HepG2 (cell line): ENCODE results near the gene PIGO. TPM values are rescaled to one million over a fixed set of nuclear protein-coding genes. Genes with fewer than 3 reads are reported as not detected.

Source experiments
- ATAC-seq: fragments of 200-7000 bp; cut with Tn5 transposase; 3 replicates; pipeline ENCODE4 v1.9.1; 2020; ENCODE audit warnings: mild to moderate bottlenecking, moderate library complexity
- BruUV-seq: library from RNA; stranded (reverse); fragments of 400-500 nt; replicated peaks from 2 replicates; lab custom pipeline; 2021; lab: Mats Ljungman, UMichigan
- CTCF ChIA-PET: fragments of 300-600 bp; formaldehyde crosslinking; extraction: SDS; loops from one replicate; lab custom pipeline; 2021; ENCODE audit warnings: low total read pairs, inconsistent platforms, low intra/inter-chr PET ratio; lab: Yijun Ruan, JAX
- POLR2A ChIA-PET: fragments of 350-600 bp; sonication (Branson Sonifier 250); formaldehyde crosslinking; loops from one replicate; lab custom pipeline; 2020; ENCODE audit warnings: antibody characterized with exemption, inconsistent platforms; lab: Yijun Ruan, JAX
- DNase-seq: peaks from one replicate; pipeline ENCODE4 v3.0.0-alpha.2; 2015; ENCODE audit warnings: low spot score
- FAIRE-seq: peaks from 3 replicates; lab custom pipeline; 2011; peaks lifted over from hg19 to GRCh38; lab: Jason Lieb, UNC
- H2AFZ ChIP-seq: one replicate; pipeline ENCODE4 v1.6.1; 2011; ENCODE audit warnings: low read length, inconsistent platforms
- H3K27ac ChIP-seq: fragments of 300-600 bp; 3 replicates; pipeline ENCODE4 v1.8.0; 2011; ENCODE audit warnings: mixed run types, mild to moderate bottlenecking, mixed read lengths, low read length, inconsistent platforms; ENCODE audit not compliant: insufficient read depth; ENCODE audit errors: extremely low read length
- H3K27me3 ChIP-seq, 2 experiments: fragments of 200-600 bp in 1 of 2; 2 replicates in 1 of 2; 3 replicates in 1 of 2; pipeline versions ENCODE4 v1.6.0 to v1.8.0; 2011; ENCODE audit warnings: low read length in 2 of 2, mild to moderate bottlenecking in 2 of 2, moderate library complexity in 2 of 2, inconsistent platforms in 1 of 2; ENCODE audit not compliant: insufficient read depth in 2 of 2, control insufficient read depth in 1 of 2
- H3K36me3 ChIP-seq, 2 experiments: fragments of 200-600 bp in 1 of 2; replicated peaks in 1 of 2; 2 replicates in 1 of 2; 3 replicates in 1 of 2; pipeline versions ENCODE4 v1.5.1 to v1.8.0; 2011; ENCODE audit warnings: low read length in 2 of 2, inconsistent platforms in 1 of 2; ENCODE audit not compliant: insufficient read depth in 2 of 2, control insufficient read depth in 1 of 2
- H3K4me1 ChIP-seq: 2 replicates; pipeline ENCODE4 v1.5.1; 2012; ENCODE audit warnings: low read length, inconsistent platforms; ENCODE audit not compliant: insufficient read depth
- H3K4me2 ChIP-seq: 2 replicates; pipeline ENCODE4 v1.6.0; 2011; ENCODE audit warnings: low read depth, low read length, inconsistent platforms
- H3K4me3 ChIP-seq, 3 experiments: fragments of 200-600 bp in 1 of 3; sonication (generic), shearing (Covaris generic) in 1 of 3; replicated peaks in 1 of 3; 2 replicates each; pipeline ENCODE4 v1.5.1; 2011 to 2016; ENCODE audit warnings: low read length in 3 of 3, inconsistent platforms in 2 of 3, low read depth in 2 of 3, mild to moderate bottlenecking in 2 of 3, control low read depth in 1 of 3, mixed read lengths in 1 of 3; ENCODE audit not compliant: insufficient read depth in 1 of 3
- H3K79me2 ChIP-seq: one replicate; pipeline ENCODE4 v1.6.1; 2011; ENCODE audit warnings: low read length, inconsistent platforms; ENCODE audit not compliant: insufficient read depth
- H3K9ac ChIP-seq: 2 replicates; pipeline ENCODE4 v1.6.0; 2011; ENCODE audit warnings: mild to moderate bottlenecking, low read depth, low read length, inconsistent platforms; ENCODE audit not compliant: insufficient read depth
- H3K9me3 ChIP-seq: 2 replicates; pipeline ENCODE4 v1.5.1; 2012; ENCODE audit warnings: mild to moderate bottlenecking, low read length
- H4K20me1 ChIP-seq: 2 replicates; pipeline ENCODE4 v1.6.0; 2011; ENCODE audit warnings: inconsistent platforms, mild to moderate bottlenecking, low read length, moderate library complexity; ENCODE audit not compliant: insufficient read depth
- CBFB ChIP-seq: sonication (generic); formaldehyde crosslinking; IDR thresholded peaks from 2 replicates; pipeline ENCODE4 v1.4.0; 2020; ENCODE audit warnings: missing genetic modification reagents
- HMGA1 ChIP-seq: sonication (generic); formaldehyde crosslinking; conservative IDR thresholded peaks from 2 replicates; pipeline ENCODE4 v1.4.0; 2020; ENCODE audit warnings: missing genetic modification reagents
- NFE2L1 ChIP-seq: sonication (generic); formaldehyde crosslinking; IDR thresholded peaks from 2 replicates; pipeline ENCODE4 v1.4.0; 2020; ENCODE audit warnings: missing genetic modification reagents, mild to moderate bottlenecking, borderline replicate concordance
- POGZ ChIP-seq: sonication (generic); formaldehyde crosslinking; IDR thresholded peaks from 2 replicates; pipeline ENCODE4 v1.4.0; 2020; ENCODE audit warnings: mild to moderate bottlenecking, missing genetic modification reagents
- RARA ChIP-seq: IDR thresholded peaks from 2 replicates; pipeline ENCODE4 v1.6.1; 2016; ENCODE audit warnings: missing genetic modification reagents, missing compliant biosample characterization
- SMYD3 ChIP-seq: sonication (generic); formaldehyde crosslinking; IDR thresholded peaks from 2 replicates; pipeline ENCODE4 v1.8.1; 2023; ENCODE audit warnings: mild to moderate bottlenecking, missing genetic modification reagents
- SP1 ChIP-seq, 2 experiments: fragments of 450-650 bp in 1 of 2; sonication (generic) in 1 of 2; formaldehyde crosslinking in 1 of 2; IDR thresholded peaks; 2 replicates each; pipeline versions ENCODE4 v1.4.0 to v1.6.1; 2016 to 2020; ENCODE audit warnings: missing genetic modification reagents in 1 of 2
- ZNF337 ChIP-seq: sonication (generic); formaldehyde crosslinking; IDR thresholded peaks from 2 replicates; pipeline ENCODE4 v1.5.1; 2020; ENCODE audit warnings: missing genetic modification reagents, low read depth, mild to moderate bottlenecking, borderline replicate concordance
- ZNF383 ChIP-seq: sonication (generic); formaldehyde crosslinking; IDR thresholded peaks from 2 replicates; pipeline ENCODE4 v1.4.0; 2020; ENCODE audit warnings: missing genetic modification reagents, mild to moderate bottlenecking, borderline replicate concordance
- ZNF558 ChIP-seq: sonication (generic); formaldehyde crosslinking; IDR thresholded peaks from 2 replicates; pipeline ENCODE4 v1.9.0; 2022; ENCODE audit warnings: mild to moderate bottlenecking, missing genetic modification reagents, borderline replicate concordance
- ZNF775 ChIP-seq: sonication (generic); formaldehyde crosslinking; IDR thresholded peaks from 2 replicates; pipeline ENCODE4 v1.4.0; 2020; ENCODE audit warnings: missing genetic modification reagents, mild to moderate bottlenecking, moderate library complexity, borderline replicate concordance
- WGBS: methylation state at CpG from one replicate; pipeline ENCODE4 v1.1.6; 2017; ENCODE audit warnings: low lambda C conversion rate; 5-methylcytosine and 5-hydroxymethylcytosine counted together
- in situ Hi-C: cut with HindIII; loops from 2 replicates; pipeline ENCODE4 v1.10.0; 2017; ENCODE audit warnings: low pct_unique_long_range_greater_than_20kb; ENCODE audit not compliant: extremely low pct_ligation_motif_present
- intact Hi-C: fragments of 100-400 bp; cut with micrococcal nuclease; formaldehyde crosslinking; loops from one replicate; pipeline ENCODE4 v1.10.0; 2022; ENCODE audit not compliant: unreplicated experiment
- polyA plus RNA-seq, 8 experiments: library from polyadenylated mRNA; depleted of rRNA in 3 of 8; stranded (reverse) in 7 of 8; unstranded in 1 of 8; fragments of >200 nt; fragmentation: Illumina TruSeq in 4 of 8; extraction: Trizol in 4 of 8; gene quantifications; 2 replicates each; pipeline versions ENCODE4 v1.2.1 to v1.2.3, GENCODE V29; 2011 to 2016; ENCODE audit warnings: low read depth in 4 of 8, missing spikeins in 1 of 8, mixed read lengths in 1 of 8; ENCODE audit not compliant: insufficient read depth in 1 of 8
- total RNA-seq, 5 experiments: library from RNA; depleted of rRNA; stranded (reverse); fragments of >200 nt; fragmentation: Illumina TruSeq; extraction: Trizol; gene quantifications; 2 replicates each; pipeline ENCODE4 v1.2.3, GENCODE V29; 2016; ENCODE audit warnings: low read depth in 1 of 5
- TF ChIP-seq, protein P1 (sequence below): sonication (generic); formaldehyde crosslinking; IDR thresholded peaks from 2 replicates; pipeline ENCODE4 v1.4.0; 2020; ENCODE audit warnings: missing genetic modification reagents, borderline replicate concordance
- TF ChIP-seq, protein P2 (sequence below): sonication (generic); formaldehyde crosslinking; conservative IDR thresholded peaks from 2 replicates; pipeline ENCODE4 v1.4.0; 2020; ENCODE audit warnings: mild to moderate bottlenecking, missing genetic modification reagents, moderate library complexity
- TF ChIP-seq, protein P3 (sequence below): sonication (generic); formaldehyde crosslinking; IDR thresholded peaks from 2 replicates; pipeline ENCODE4 v1.4.0; 2020; ENCODE audit warnings: mild to moderate bottlenecking, missing genetic modification reagents
- TF ChIP-seq, protein P4 (sequence below): sonication (generic); formaldehyde crosslinking; IDR thresholded peaks from 2 replicates; pipeline ENCODE4 v1.8.0; 2022; ENCODE audit warnings: missing genetic modification reagents, mild to moderate bottlenecking, borderline replicate concordance

Gene PIGO
- total and polyA plus RNA-seq, 2 of the 13 experiments (the other 11 are each of a cell fraction or from before 2014, with no cell fraction given) = 20.5 to 26.2 TPM

DNA sequence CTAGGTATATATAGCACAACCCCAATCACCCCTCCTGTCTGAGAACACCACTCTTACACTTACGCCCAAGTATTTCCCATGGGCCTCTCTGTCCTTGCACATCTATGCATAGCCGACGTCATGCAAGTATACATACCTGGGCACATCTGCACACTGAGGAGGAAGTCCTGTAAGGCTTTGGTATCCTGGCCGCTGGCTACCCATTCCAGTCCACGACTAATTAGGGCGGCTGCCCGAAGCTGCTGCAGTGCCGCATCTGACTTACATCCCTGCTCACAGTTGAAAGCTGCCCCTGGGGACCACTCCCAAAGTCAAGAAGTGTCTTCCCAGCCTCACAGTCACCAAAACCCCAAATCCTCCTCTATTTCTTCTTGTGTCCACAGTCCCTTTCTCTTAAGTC lies 21.6 kb downstream of the PIGO start:
- DNase-seq (no peak), ATAC-seq (no peak), FAIRE-seq (no peak)
- Histone ChIP-seq H4K20me1 (peaks cover 19% of the 10 kb centered on the region), H3K4me2 (no peak overlapping the region), H3K27ac (no peak overlapping the region), H3K4me1 (peaks cover 36% of the 10 kb centered on the region), H3K9ac (no peak overlapping the region), H2AFZ (no peak overlapping the region), H3K27me3 (no peaks in the 10 kb centered on the region; a peak in 1 of 5 replicates), H3K36me3 (peaks cover 4 to 23% of the 10 kb centered on the region in 2 experiments; a peak in 4 of 5 replicates), H3K4me3 (no peak overlapping the region), H3K9me3 (no peaks in the 10 kb centered on the region), H3K79me2 (peaks cover 46% of the 10 kb centered on the region)
- BruUV-seq = no TSS peak
- in situ Hi-C loops (no loop called here), intact Hi-C loops (no loop called here)
- WGBS = 97% methylated on average over 8 of the region's 8 CpGs
- ChIA-PET POLR2A (no interaction called here), CTCF (no interaction called here)
- TF ChIP-seq SP1 (IDR thresholded peaks at IDR 0.05) (no peak), SP1 (CRISPR knock-in tag; IDR thresholded peaks at IDR 0.05) (no peak), HMGA1 (no peak), ZNF775 (CRISPR knock-in tag) (no peak), RARA (CRISPR knock-in tag) (no peak), ZNF383 (no peak), SMYD3 (CRISPR knock-in tag) (no peak), ZNF337 (CRISPR knock-in tag) (no peak), POGZ (no peak), NFE2L1 (CRISPR knock-in tag) (no peak), CBFB (CRISPR knock-in tag) (no peak), ZNF558 (no peak)
- TF ChIP-seq, protein P1, sequence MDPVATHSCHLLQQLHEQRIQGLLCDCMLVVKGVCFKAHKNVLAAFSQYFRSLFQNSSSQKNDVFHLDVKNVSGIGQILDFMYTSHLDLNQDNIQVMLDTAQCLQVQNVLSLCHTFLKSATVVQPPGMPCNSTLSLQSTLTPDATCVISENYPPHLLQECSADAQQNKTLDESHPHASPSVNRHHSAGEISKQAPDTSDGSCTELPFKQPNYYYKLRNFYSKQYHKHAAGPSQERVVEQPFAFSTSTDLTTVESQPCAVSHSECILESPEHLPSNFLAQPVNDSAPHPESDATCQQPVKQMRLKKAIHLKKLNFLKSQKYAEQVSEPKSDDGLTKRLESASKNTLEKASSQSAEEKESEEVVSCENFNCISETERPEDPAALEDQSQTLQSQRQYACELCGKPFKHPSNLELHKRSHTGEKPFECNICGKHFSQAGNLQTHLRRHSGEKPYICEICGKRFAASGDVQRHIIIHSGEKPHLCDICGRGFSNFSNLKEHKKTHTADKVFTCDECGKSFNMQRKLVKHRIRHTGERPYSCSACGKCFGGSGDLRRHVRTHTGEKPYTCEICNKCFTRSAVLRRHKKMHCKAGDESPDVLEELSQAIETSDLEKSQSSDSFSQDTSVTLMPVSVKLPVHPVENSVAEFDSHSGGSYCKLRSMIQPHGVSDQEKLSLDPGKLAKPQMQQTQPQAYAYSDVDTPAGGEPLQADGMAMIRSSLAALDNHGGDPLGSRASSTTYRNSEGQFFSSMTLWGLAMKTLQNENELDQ (CRISPR knock-in tag) = no peak
- TF ChIP-seq, protein P2, sequence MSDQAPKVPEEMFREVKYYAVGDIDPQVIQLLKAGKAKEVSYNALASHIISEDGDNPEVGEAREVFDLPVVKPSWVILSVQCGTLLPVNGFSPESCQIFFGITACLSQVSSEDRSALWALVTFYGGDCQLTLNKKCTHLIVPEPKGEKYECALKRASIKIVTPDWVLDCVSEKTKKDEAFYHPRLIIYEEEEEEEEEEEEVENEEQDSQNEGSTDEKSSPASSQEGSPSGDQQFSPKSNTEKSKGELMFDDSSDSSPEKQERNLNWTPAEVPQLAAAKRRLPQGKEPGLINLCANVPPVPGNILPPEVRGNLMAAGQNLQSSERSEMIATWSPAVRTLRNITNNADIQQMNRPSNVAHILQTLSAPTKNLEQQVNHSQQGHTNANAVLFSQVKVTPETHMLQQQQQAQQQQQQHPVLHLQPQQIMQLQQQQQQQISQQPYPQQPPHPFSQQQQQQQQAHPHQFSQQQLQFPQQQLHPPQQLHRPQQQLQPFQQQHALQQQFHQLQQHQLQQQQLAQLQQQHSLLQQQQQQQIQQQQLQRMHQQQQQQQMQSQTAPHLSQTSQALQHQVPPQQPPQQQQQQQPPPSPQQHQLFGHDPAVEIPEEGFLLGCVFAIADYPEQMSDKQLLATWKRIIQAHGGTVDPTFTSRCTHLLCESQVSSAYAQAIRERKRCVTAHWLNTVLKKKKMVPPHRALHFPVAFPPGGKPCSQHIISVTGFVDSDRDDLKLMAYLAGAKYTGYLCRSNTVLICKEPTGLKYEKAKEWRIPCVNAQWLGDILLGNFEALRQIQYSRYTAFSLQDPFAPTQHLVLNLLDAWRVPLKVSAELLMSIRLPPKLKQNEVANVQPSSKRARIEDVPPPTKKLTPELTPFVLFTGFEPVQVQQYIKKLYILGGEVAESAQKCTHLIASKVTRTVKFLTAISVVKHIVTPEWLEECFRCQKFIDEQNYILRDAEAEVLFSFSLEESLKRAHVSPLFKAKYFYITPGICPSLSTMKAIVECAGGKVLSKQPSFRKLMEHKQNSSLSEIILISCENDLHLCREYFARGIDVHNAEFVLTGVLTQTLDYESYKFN (CRISPR knock-in tag) = no peak
- TF ChIP-seq, protein P3, sequence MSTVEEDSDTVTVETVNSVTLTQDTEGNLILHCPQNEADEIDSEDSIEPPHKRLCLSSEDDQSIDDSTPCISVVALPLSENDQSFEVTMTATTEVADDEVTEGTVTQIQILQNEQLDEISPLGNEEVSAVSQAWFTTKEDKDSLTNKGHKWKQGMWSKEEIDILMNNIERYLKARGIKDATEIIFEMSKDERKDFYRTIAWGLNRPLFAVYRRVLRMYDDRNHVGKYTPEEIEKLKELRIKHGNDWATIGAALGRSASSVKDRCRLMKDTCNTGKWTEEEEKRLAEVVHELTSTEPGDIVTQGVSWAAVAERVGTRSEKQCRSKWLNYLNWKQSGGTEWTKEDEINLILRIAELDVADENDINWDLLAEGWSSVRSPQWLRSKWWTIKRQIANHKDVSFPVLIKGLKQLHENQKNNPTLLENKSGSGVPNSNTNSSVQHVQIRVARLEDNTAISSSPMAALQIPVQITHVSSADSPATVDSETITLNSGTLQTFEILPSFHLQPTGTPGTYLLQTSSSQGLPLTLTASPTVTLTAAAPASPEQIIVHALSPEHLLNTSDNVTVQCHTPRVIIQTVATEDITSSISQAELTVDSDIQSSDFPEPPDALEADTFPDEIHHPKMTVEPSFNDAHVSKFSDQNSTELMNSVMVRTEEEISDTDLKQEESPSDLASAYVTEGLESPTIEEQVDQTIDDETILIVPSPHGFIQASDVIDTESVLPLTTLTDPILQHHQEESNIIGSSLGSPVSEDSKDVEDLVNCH = no peak
- TF ChIP-seq, protein P4, sequence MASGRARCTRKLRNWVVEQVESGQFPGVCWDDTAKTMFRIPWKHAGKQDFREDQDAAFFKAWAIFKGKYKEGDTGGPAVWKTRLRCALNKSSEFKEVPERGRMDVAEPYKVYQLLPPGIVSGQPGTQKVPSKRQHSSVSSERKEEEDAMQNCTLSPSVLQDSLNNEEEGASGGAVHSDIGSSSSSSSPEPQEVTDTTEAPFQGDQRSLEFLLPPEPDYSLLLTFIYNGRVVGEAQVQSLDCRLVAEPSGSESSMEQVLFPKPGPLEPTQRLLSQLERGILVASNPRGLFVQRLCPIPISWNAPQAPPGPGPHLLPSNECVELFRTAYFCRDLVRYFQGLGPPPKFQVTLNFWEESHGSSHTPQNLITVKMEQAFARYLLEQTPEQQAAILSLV (CRISPR knock-in tag) = no peak
